Adrenal gland (tissue), 5 donors: ENCODE measurements around the gene ASAP2.

Source experiments
- CTCF ChIP-seq, 6 experiments: fragments of 450-650 bp in 4 of 6; fragments of 200-600 bp in 2 of 6; sonication (generic) in 1 of 6; IDR thresholded peaks; 1 replicate in 5 of 6; 2 replicates in 1 of 6; pipeline versions ENCODE4 v1.5.1 to v1.8.0; 2016 to 2021; ENCODE audit warnings: antibody characterized with exemption in 6 of 6, mild to moderate bottlenecking in 2 of 6, moderate library complexity in 1 of 6
- POLR2A ChIP-seq, 2 donors: fragments of 450-650 bp; IDR thresholded peaks; one replicate each; pipeline ENCODE4 v1.6.1; 2017; ENCODE audit warnings: antibody characterized with exemption in 2 of 2, mild to moderate bottlenecking in 2 of 2, moderate library complexity in 1 of 2
- donor health status: DM: no; HTN: no; CAD: no.

- no peak for TF ChIP-seq CTCF (IDR thresholded peaks at IDR 0.05)
- no peak for TF ChIP-seq POLR2A (IDR thresholded peaks at IDR 0.05)
Measured at GRCh38 chr2:9313443-9313842, 106.8 kb downstream of the ASAP2 start.
